SK-N-SH (cell line): ENCODE data around the gene HS3ST3A1. TPM values are rescaled to one million over a fixed set of nuclear protein-coding genes. Genes with fewer than 3 reads are reported as not detected.

ENCODE experiments used
- CTCF ChIA-PET: fragments of 300-600, 350-600 bp; formaldehyde crosslinking; extraction: SDS; loops from one replicate; lab custom pipeline; 2021; lab: Yijun Ruan, JAX
- POLR2A ChIA-PET: fragments of 350-600 bp; sonication (Branson Sonifier 250); formaldehyde crosslinking; extraction: SDS; loops from one replicate; lab custom pipeline; 2020; ENCODE audit warnings: antibody characterized with exemption, inconsistent platforms; lab: Yijun Ruan, JAX
- DNase-seq: peaks from one replicate; pipeline ENCODE4 v3.0.0; 2012
- H2AFZ ChIP-seq: fragments of 200-600 bp; sonication (generic); 2 replicates; pipeline ENCODE4 v1.8.1; 2016; ENCODE audit warnings: antibody characterized with exemption, mild to moderate bottlenecking, low read depth
- H3F3A ChIP-seq: fragments of 200-600 bp; sonication (generic); replicated peaks from 2 replicates; pipeline ENCODE3; 2016; ENCODE audit warnings: antibody characterized with exemption, mild to moderate bottlenecking; ENCODE audit not compliant: insufficient read depth
- H3K27ac ChIP-seq, 2 experiments: fragments of 200-500 bp in 1 of 2; fragments of 200-600 bp in 1 of 2; sonication (Bioruptor generic) in 1 of 2; sonication (generic), shearing (Covaris generic) in 1 of 2; 2 replicates each; pipeline versions ENCODE4 v1.5.1 to v1.6.1; 2014 to 2016; ENCODE audit warnings: low read depth in 2 of 2, inconsistent platforms in 1 of 2, low read length in 1 of 2, mild to moderate bottlenecking in 1 of 2, mixed read lengths in 1 of 2
- H3K27me3 ChIP-seq: fragments of 200-600 bp; sonication (generic), shearing (Covaris generic); 2 replicates; pipeline ENCODE4 v1.6.1; 2016; ENCODE audit warnings: mixed run types; ENCODE audit not compliant: insufficient read depth
- H3K36me3 ChIP-seq, 2 experiments: fragments of 200-500 bp in 1 of 2; fragments of 200-600 bp in 1 of 2; sonication (Bioruptor generic) in 1 of 2; sonication (generic) in 1 of 2; replicated peaks in 1 of 2; 2 replicates each; pipeline versions ENCODE3 to v1.5.1; 2014 to 2016; ENCODE audit warnings: low read length in 1 of 2, mild to moderate bottlenecking in 1 of 2; ENCODE audit not compliant: insufficient read depth in 2 of 2, control insufficient read depth in 1 of 2
- H3K4me1 ChIP-seq, 2 experiments: fragments of 200-500 bp in 1 of 2; fragments of 200-600 bp in 1 of 2; sonication (Bioruptor generic) in 1 of 2; sonication (generic), shearing (Covaris generic) in 1 of 2; 2 replicates each; pipeline versions ENCODE4 v1.5.1 to v1.6.1; 2014 to 2016; ENCODE audit warnings: low read depth in 1 of 2, low read length in 1 of 2, mixed run types in 1 of 2; ENCODE audit not compliant: insufficient read depth in 2 of 2, control insufficient read depth in 1 of 2
- H3K4me2 ChIP-seq: fragments of 200-600 bp; sonication (generic), shearing (Covaris generic); 2 replicates; pipeline ENCODE4 v1.6.1; 2017; ENCODE audit warnings: mixed run types
- H3K4me3 ChIP-seq, 2 experiments: fragments of 200-500 bp in 1 of 2; fragments of 200-600 bp in 1 of 2; sonication (Bioruptor generic) in 1 of 2; sonication (generic), shearing (Covaris generic) in 1 of 2; 2 replicates each; pipeline versions ENCODE4 v1.5.1 to v1.8.1; 2014 to 2016; ENCODE audit warnings: low read depth in 2 of 2, inconsistent platforms in 1 of 2, low read length in 1 of 2, mild to moderate bottlenecking in 1 of 2, mixed read lengths in 1 of 2, moderate library complexity in 1 of 2
- H3K79me2 ChIP-seq: fragments of 200-600 bp; sonication (generic); 2 replicates; pipeline ENCODE4 v1.8.1; 2017; ENCODE audit warnings: mild to moderate bottlenecking; ENCODE audit not compliant: insufficient read depth
- H3K9ac ChIP-seq: fragments of 200-600 bp; sonication (generic); 2 replicates; pipeline ENCODE4 v1.6.1; 2017; ENCODE audit warnings: mixed run types
- H3K9me2 ChIP-seq: fragments of 200-600 bp; sonication (generic); 2 replicates; pipeline ENCODE4 v1.6.1; 2017; ENCODE audit warnings: mixed run types
- H3K9me3 ChIP-seq: fragments of 200-600 bp; sonication (generic); 2 replicates; pipeline ENCODE4 v1.6.1; 2017; ENCODE audit warnings: mixed run types, mild to moderate bottlenecking, moderate library complexity
- H4K20me1 ChIP-seq: fragments of 200-600 bp; sonication (generic); 2 replicates; pipeline ENCODE4 v1.6.1; 2017; ENCODE audit warnings: mild to moderate bottlenecking, mixed run types; ENCODE audit not compliant: insufficient read depth
- EZH2phosphoT487 ChIP-seq: fragments of 200-600 bp; sonication (generic); IDR thresholded peaks from 2 replicates; pipeline ENCODE4 v1.6.1; 2017; ENCODE audit warnings: low read depth, mixed run types, mild to moderate bottlenecking, antibody characterized with exemption, moderate library complexity, borderline replicate concordance
- FOSL2 ChIP-seq: IDR thresholded peaks from 2 replicates; pipeline ENCODE4 v1.4.0; 2012; ENCODE audit warnings: low read depth, mild to moderate bottlenecking, moderate library complexity, borderline replicate concordance
- FOXJ3 ChIP-seq: sonication (generic); formaldehyde crosslinking; IDR thresholded peaks from 2 replicates; pipeline ENCODE4 v1.5.1; 2020; ENCODE audit warnings: mild to moderate bottlenecking, missing genetic modification reagents
- FOXM1 ChIP-seq: IDR thresholded peaks from 2 replicates; pipeline ENCODE4 v1.4.0; 2012; ENCODE audit warnings: low read depth, mild to moderate bottlenecking
- MEF2A ChIP-seq: IDR thresholded peaks from 2 replicates; pipeline ENCODE4 v1.4.0; 2012; ENCODE audit warnings: low read depth, borderline replicate concordance
- NFIC ChIP-seq: IDR thresholded peaks from 2 replicates; pipeline ENCODE4 v1.4.0; 2012; ENCODE audit warnings: borderline replicate concordance
- RXRA ChIP-seq: IDR thresholded peaks from 2 replicates; pipeline ENCODE4 v1.4.0; 2012; ENCODE audit warnings: low read depth, mild to moderate bottlenecking, borderline replicate concordance
- SIN3A ChIP-seq: IDR thresholded peaks from 2 replicates; pipeline ENCODE4 v1.6.1; 2012; ENCODE audit warnings: low read depth, mild to moderate bottlenecking, low read length, moderate library complexity, borderline replicate concordance
- SMC3 ChIP-seq: IDR thresholded peaks from 2 replicates; pipeline ENCODE4 v1.6.1; 2012; ENCODE audit warnings: low read depth, low read length, improper control_type of control experiment
- TAF1 ChIP-seq: IDR thresholded peaks from 2 replicates; pipeline ENCODE4 v1.6.1; 2012; ENCODE audit warnings: low read depth, mild to moderate bottlenecking, low read length, moderate library complexity, borderline replicate concordance
- YY1 ChIP-seq: IDR thresholded peaks from 2 replicates; pipeline ENCODE4 v1.4.0; 2012; ENCODE audit warnings: low read depth, mild to moderate bottlenecking
- WGBS: methylation state at CpG from one replicate; pipeline ENCODE4 v1.1.6; 2017; ENCODE audit warnings: low lambda C conversion rate; 5-methylcytosine and 5-hydroxymethylcytosine counted together
- polyA plus RNA-seq, 3 experiments: library from polyadenylated mRNA; depleted of rRNA; stranded (reverse); fragments of >200 nt; gene quantifications; 2 replicates each; pipeline ENCODE4 v1.2.3, GENCODE V29; 2012
- TF ChIP-seq, protein P1 (sequence below): IDR thresholded peaks from 2 replicates; pipeline ENCODE4 v1.6.1; 2012; ENCODE audit warnings: mild to moderate bottlenecking, low read depth, low read length, moderate library complexity
- TF ChIP-seq, protein P2 (sequence below): fragments of 200-600 bp; sonication (generic); IDR thresholded peaks from 2 replicates; pipeline ENCODE4 v1.6.1; 2017; ENCODE audit warnings: antibody characterized with exemption, mild to moderate bottlenecking, moderate library complexity

Gene HS3ST3A1
- polyA plus RNA-seq, 1 of the 3 experiments (the other 2 are of a cell fraction), result 22.6 TPM

DNA sequence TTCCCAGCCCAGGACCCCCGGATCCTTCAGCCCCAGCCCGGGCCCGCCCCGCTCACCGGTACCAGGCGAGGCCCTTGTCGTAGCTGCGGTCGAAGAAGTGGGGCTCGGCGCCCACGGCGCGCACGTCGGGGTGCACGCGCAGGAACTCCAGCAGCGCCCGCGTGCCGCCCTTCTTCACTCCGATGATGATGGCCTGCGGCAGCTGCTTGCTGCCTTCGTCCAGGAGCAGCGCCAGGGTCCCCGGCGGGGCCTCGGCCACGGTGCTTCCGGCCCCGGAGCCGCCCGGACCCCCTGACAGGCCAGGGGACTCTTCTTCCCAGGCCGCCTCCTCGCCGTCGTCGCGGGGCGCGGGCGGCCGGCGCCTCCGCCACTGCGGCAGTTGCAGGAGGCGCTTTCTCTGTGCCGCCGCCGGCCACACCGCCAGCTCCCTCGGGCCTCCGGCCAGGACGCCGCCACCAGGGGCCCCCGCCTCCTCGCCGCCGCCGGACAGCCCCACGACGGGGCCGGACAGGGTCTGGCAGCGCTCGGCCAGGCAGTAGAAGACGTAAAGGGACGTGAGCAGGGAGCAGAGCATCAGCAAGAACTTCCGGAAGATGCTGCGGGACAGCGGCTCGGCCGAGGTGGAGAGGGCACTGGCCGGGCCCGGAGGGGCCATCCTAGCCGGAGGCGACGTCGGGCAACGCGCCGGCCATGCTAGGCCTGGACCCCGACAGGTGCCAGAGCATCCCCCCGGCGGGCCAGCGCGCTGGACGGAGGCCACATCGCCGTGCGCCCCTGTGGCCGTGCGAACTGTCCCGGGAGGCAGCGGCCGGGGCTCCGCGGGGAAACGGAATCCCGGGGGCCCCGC lies 1.0 kb downstream of the HS3ST3A1 start (continued):
- TF ChIP-seq TAF1 (no peak), FOSL2 (no peak), EZH2phosphoT487 (no peak), SIN3A (0 out of 2 replicates have a peak, but pooled peaks have one; percentile 27), MEF2A (no peak), SMC3 (no peak)
- TF ChIP-seq, protein P1, sequence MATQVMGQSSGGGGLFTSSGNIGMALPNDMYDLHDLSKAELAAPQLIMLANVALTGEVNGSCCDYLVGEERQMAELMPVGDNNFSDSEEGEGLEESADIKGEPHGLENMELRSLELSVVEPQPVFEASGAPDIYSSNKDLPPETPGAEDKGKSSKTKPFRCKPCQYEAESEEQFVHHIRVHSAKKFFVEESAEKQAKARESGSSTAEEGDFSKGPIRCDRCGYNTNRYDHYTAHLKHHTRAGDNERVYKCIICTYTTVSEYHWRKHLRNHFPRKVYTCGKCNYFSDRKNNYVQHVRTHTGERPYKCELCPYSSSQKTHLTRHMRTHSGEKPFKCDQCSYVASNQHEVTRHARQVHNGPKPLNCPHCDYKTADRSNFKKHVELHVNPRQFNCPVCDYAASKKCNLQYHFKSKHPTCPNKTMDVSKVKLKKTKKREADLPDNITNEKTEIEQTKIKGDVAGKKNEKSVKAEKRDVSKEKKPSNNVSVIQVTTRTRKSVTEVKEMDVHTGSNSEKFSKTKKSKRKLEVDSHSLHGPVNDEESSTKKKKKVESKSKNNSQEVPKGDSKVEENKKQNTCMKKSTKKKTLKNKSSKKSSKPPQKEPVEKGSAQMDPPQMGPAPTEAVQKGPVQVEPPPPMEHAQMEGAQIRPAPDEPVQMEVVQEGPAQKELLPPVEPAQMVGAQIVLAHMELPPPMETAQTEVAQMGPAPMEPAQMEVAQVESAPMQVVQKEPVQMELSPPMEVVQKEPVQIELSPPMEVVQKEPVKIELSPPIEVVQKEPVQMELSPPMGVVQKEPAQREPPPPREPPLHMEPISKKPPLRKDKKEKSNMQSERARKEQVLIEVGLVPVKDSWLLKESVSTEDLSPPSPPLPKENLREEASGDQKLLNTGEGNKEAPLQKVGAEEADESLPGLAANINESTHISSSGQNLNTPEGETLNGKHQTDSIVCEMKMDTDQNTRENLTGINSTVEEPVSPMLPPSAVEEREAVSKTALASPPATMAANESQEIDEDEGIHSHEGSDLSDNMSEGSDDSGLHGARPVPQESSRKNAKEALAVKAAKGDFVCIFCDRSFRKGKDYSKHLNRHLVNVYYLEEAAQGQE, result no peak
- TF ChIP-seq, all 33 proteins: peak for 2

DNA sequence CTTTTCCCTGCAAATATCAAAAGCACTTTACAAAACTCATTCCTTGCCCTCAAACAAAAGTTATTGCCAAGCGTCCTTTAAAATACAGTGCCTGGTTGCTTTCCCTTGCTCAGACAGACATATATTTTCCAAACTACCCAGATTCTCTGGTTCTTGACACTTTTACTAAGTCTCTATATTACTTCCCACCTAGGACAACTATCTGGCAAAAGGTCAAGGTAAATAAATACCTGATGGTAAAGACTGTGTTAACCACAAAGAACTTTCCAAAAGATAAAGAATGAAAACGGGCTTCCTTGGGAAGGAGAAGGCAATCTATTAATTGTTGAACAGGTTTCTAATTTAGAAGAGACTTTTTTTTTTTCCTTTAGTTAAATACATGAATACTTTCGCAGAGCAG lies 1.9 kb downstream of the HS3ST3A1 start:
- no peak for DNase-seq
- WGBS, result 16% methylated on average over 3 of the region's 3 CpGs
- TF ChIP-seq FOXM1, result no peak
- no peak for TF ChIP-seq TAF1
- TF ChIP-seq, protein P1, result no peak
- no peak for TF ChIP-seq FOXJ3
- TF ChIP-seq YY1, result no peak
- no peak for TF ChIP-seq NFIC
- TF ChIP-seq RXRA, result no peak
- TF ChIP-seq, protein P2, sequence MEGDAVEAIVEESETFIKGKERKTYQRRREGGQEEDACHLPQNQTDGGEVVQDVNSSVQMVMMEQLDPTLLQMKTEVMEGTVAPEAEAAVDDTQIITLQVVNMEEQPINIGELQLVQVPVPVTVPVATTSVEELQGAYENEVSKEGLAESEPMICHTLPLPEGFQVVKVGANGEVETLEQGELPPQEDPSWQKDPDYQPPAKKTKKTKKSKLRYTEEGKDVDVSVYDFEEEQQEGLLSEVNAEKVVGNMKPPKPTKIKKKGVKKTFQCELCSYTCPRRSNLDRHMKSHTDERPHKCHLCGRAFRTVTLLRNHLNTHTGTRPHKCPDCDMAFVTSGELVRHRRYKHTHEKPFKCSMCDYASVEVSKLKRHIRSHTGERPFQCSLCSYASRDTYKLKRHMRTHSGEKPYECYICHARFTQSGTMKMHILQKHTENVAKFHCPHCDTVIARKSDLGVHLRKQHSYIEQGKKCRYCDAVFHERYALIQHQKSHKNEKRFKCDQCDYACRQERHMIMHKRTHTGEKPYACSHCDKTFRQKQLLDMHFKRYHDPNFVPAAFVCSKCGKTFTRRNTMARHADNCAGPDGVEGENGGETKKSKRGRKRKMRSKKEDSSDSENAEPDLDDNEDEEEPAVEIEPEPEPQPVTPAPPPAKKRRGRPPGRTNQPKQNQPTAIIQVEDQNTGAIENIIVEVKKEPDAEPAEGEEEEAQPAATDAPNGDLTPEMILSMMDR, result no peak
- Histone ChIP-seq H3K4me2 (peak overlapping the region; percentile 96), H3K27ac (peak overlapping the region in 1 of 2 experiments; percentile 69; a peak in 3 of 4 replicates), H3K36me3 (peaks cover 0 to 6% of the 10 kb centered on the region in 2 experiments), H3K9me3 (no peaks in the 10 kb centered on the region), H2AFZ (0 out of 2 replicates have a peak overlapping the region, but pooled peaks have one; percentile 61), H3K27me3 (no peaks in the 10 kb centered on the region), H3K4me3 (peak overlapping the region; percentile 66 to 81), H4K20me1 (no peaks in the 10 kb centered on the region), H3K79me2 (peaks cover 68% of the 10 kb centered on the region), H3K9ac (peak overlapping the region; percentile 72), H3K9me2 (no peaks in the 10 kb centered on the region), H3F3A (peaks cover 30% of the 10 kb centered on the region), H3K4me1 (peaks cover 0 to 3% of the 10 kb centered on the region in 2 experiments; a peak in 1 of 4 replicates)
- ChIA-PET CTCF (no interaction called here), POLR2A (no interaction called here)
